Activated CD8-positive, alpha-beta memory T cell treated with anti-CD3 and anti-CD28 coated beads for 24 hours (primary cell): ENCODE results near the gene C2orf92.
"Not testable (repeated sequence)": the region's sequence is repeated elsewhere in the genome, so short reads cannot be mapped to it uniquely, and the experiment has no call there.

Experiments
- DNase-seq: peaks from one replicate; pipeline ENCODE4 v3.0.0-alpha.2; 2020

Gene C2orf92

GRCh38 chr2:97697252-97698235 is 28.0 kb downstream of the C2orf92 start:
- DNase-seq = peak; percentile 98

- DNase-seq = no peak
Measured at GRCh38 chr2:97698530-97698929, 29.0 kb downstream of the C2orf92 start.

- peak; percentile 87 for DNase-seq
Measured at GRCh38 chr2:97699765-97700444, 30.4 kb downstream of the C2orf92 start.

- DNase-seq = no peak
Measured at GRCh38 chr2:97701186-97701585, 31.7 kb downstream of the C2orf92 start.

- DNase-seq = no peak
Measured at GRCh38 chr2:97701851-97702465, 32.4 kb downstream of the C2orf92 start.

GRCh38 chr2:97702731-97703470 is 33.4 kb downstream of the C2orf92 start:
- DNase-seq = no peak

GRCh38 chr2:97703741-97704140 is 34.2 kb downstream of the C2orf92 start:
- no peak for DNase-seq

- DNase-seq = peak; percentile 47
Measured at GRCh38 chr2:97704989-97705388, 35.5 kb downstream of the C2orf92 start.

GRCh38 chr2:97706112-97706511 is 36.6 kb downstream of the C2orf92 start:
- DNase-seq = peak; percentile 44

- peak; percentile 32 for DNase-seq
Measured at GRCh38 chr2:97706708-97707345, 37.3 kb downstream of the C2orf92 start.

- DNase-seq = peak; percentile 53
Measured at GRCh38 chr2:97707362-97708047, 38.0 kb downstream of the C2orf92 start.

- DNase-seq = no peak
Measured at GRCh38 chr2:97708048-97708380, 38.5 kb downstream of the C2orf92 start.

GRCh38 chr2:97708608-97709007 is 39.1 kb downstream of the C2orf92 start:
- no peak for DNase-seq

- no peak for DNase-seq
Measured at GRCh38 chr2:97711394-97711711, 41.8 kb downstream of the C2orf92 start.

- not testable (repeated sequence) for DNase-seq
Measured at GRCh38 chr2:97712175-97712574, 42.7 kb downstream of the C2orf92 start.

- DNase-seq = no peak
Measured at GRCh38 chr2:97712693-97713295, 43.3 kb downstream of the C2orf92 start.

- peak; percentile 88 for DNase-seq
Measured at GRCh38 chr2:97713296-97714083, 44.0 kb downstream of the C2orf92 start, which contains the start of gene ZAP70. Gene ZAP70, plus strand, starts transcription at chr2:97713576. Its CDS starts 10,461 bp downstream, at chr2:97724037.

GRCh38 chr2:97714084-97714949 is 44.8 kb downstream of the C2orf92 start:
- DNase-seq = peak; percentile 78

GRCh38 chr2:97714950-97715652 is 45.6 kb downstream of the C2orf92 start:
- peak; percentile 59 for DNase-seq
